HG03460 (cell line): ENCODE measurements around the gene SNX13.
"Not testable (repeated sequence)": the region's sequence is repeated elsewhere in the genome, so short reads cannot be mapped to it uniquely, and the experiment has no call there.

Experiments
- ATAC-seq: cut with Tn5 transposase; IDR thresholded peaks from one replicate; pipeline ENCODE4 v1.9.1; 2021; ENCODE audit not compliant: unreplicated experiment

SNX13 gene

DNA sequence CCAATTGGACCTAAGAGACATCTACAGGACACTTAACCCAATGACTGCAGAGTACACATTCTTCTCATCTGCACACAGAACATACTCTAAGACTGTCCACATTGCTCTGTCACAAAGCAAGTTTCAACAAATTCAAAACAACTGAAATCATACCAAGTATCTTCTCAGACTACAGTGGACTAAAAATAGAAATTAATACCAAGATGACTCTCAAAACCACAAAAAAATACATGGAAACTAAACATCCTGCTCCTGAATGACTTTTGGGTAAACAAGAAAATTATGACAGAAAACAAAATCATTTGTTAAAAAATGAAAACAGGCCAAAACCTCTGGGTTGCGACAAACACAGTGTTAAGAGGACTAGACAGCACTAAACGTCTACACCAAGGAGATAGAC, 24.5 kb downstream of the SNX13 start:
- ATAC-seq = no peak

DNA sequence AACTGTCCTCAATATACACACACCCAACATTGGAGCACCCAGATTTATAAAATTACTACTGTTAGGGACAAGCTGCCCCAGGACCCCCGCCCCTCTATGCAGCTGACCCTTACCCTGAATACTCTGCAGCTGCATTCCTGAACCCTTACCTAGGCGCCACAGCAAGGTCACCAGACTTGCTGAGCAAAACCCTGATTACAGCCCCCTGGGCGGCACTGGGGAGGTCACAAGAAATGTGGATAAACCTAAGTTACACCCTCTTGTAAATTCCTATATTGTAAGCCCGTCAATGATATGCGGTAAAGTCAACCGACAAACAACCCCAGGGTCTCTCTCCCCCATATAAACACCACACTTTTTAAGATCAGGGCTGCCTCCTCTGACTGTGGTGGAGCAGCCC, 25.1 kb downstream of the SNX13 start:
- no peak for ATAC-seq

DNA sequence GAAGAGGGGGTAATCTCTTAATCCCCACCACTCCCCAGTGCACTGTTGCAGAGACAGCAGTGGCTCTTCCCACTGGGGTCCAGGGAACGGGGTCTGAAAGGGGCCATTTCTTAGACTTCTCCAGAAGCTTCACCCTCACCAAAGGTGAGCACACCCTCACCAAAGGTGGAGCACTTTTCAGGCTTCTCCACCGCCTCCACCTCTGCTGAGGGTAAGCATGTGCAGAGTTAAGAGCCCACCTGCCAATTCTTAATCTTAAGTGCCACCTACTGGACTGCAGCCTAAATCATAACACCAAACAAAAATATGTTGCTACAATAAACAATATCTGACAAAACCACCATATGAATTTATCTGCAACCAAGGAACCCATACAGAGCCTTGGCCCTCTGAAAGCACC, 27.0 kb downstream of the SNX13 start:
- ATAC-seq = no peak

DNA sequence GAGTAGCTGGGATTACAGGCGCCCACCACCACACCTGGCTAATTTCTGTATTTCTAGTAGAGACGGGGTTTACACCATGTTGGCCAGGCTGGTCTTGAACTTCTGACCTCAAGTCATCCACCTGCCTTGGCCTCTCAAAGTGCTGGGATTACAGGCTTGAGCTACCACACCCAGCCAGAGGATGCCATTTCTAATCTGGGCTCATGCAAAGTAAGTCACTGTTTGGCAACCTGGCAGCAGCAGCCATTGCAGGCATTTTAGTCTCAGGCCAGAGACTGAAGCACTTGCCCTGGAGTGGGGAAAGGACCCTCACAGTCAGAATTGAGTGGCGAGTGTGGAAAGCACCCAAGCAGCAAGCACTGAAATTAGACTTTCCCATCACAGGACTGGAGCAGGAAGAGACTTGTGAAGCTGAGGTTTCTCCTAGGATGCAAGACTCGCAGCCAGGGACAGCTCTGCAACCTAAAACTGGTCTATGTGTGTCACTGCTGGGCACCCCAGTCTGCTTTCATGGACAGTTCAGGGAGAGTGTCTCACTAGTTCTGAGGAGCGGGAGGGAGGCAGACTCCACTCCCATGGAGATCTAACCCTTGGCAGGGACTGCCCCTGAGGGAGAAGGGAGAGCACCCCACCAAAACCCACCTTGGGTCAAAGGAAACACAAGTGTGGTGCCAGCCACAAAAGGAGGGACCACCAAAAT, 27.6 kb downstream of the SNX13 start:
- no peak for ATAC-seq

DNA sequence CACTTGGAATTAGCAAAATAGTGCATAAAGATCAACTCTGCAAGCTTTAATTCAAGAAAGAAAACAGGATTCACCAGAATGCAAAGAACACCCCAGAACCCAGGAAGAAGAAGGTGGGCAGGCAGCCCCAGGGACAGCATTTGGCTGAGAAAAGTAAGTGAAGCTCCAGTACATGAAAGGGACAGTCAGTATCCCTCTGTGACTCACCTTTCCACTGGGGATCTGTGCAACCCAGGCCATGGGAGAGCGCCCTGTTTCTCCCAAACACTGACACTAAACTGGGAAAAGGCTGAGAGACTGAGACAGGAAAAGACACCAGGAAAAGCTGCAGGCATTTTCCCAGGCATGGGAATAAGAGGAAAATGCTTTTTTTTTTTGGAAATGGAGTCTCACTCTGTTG, 28.2 kb downstream of the SNX13 start:
- no peak for ATAC-seq

DNA sequence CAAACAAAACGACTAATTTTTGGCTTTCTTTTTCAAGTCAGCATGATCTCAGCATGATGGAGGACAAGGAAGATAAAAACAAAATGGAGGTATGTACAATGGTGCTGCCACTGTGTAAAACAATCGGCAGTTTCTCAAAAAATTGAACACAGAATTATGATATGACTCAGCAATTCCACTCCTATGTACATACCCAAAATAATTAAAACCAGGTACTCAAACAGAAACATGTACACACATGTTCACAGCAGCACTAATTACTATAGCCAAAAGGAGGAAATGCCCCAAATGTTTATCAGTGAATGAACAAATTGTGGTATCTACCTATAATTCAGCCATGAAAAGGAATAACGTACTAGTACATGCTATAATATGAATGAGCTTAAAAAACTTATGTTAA, 29.9 kb downstream of the SNX13 start:
- no peak for ATAC-seq

DNA sequence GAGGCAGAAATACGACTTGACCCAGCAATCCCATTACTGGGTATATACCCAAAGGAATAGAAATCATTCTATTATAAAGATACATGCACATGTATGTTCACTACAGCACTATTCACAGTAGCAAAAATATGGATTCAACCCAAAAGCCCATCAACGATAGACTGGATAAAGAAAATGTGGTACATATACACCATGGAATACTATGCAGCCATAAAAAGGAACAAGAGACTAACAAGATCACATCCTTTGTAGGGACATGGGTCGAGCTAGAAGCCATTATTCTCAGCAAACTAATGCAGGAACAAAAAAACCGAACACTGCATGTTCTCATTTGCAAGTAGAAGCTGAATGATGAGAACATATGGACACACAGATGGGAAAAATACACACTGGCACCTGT, 31.0 kb downstream of the SNX13 start:
- not testable (repeated sequence) for ATAC-seq

DNA sequence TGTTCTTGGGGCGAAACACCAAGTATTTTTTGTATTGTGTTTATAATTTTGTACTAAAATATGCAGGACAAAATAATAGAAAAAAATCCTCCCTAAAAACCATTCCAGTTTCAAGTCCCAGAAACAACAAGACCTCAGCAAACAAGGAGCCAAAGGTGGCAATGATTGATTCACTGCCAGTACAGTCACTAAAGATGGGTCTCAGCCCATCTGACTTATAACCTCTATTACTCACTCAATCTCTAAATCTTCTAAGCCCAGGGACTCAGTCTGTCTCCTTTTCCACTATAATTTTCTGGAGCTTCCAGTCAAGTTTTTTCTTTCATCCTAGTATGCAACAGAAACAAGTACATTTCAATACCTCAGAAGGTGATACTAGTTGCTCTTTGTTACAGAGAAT, 33.3 kb downstream of the SNX13 start:
- ATAC-seq = no peak

DNA sequence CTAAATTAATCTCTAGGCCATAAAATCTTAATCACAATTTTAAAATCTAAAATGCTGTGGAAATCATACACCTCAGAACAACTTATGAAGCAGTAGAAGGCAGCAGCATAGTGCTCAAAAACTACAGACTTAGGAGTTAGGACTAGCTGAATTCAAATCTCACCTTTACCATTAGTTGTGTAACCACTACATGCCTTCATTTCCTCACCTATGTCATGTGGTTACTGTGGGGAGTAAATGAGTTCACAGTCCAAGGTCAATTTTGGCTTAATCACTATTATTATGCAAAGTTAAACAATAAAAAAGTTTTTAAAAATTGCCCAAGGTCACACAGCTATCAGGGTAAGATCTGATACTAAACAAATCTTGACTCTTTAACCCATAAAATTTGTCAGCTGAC, 37.0 kb downstream of the SNX13 start:
- no peak for ATAC-seq

DNA sequence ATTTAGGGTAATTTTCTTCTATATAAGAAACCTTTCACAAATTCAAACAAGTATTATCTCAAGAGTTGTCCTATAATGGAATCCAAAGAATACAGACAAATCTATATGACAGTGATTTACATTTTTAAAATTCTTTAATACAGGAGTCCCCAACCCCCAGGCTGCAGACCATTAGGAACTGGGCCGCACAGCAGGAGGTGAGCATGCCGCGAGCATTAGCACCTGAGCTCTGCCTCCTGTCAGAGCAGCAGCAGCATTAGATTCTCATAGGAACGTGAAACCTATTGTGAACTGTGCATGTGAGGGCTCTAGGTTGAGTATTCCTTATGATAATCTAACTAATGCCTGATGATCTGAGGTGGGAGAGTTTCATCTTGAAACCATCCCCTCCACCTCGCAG, 37.7 kb downstream of the SNX13 start:
- no peak for ATAC-seq

DNA sequence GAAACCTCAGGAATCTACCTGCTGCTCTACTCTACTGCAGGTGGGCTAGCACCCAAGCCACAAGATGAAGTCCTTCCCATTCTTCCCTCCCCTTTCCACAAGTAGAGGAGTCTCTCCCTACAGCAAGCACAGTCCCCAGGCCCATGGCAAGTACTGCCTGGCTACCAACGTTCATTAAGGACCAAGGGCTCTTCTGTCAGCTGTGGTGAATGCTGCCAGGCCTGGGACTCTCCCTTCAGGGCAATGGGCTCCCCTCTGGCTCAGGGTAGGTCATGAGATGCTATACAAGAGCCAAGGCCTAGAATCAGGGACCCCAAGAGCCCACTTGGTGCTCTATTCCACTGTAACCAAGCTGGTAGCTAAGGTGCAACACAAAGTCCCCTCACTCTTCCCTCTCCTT, 39.8 kb downstream of the SNX13 start:
- ATAC-seq = no peak

DNA sequence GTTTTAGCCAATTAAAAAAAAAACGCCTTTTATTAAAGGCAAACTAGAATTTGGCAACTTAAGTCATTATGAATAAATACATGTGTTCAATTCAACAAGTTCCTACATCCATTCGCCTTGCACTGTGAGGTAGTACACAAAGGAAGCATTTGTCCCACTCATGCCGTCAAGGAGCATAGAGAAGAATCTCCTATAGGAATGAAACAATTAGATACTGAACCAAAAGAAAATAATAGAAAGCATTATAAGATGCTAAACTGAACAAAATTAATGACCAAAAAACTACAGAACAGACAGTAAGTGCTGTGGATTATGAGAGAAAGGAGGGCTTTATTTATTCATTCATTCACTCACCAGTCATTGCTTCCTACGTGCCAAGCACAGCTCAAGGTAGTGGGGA, 42.2 kb downstream of the SNX13 start:
- no peak for ATAC-seq

DNA sequence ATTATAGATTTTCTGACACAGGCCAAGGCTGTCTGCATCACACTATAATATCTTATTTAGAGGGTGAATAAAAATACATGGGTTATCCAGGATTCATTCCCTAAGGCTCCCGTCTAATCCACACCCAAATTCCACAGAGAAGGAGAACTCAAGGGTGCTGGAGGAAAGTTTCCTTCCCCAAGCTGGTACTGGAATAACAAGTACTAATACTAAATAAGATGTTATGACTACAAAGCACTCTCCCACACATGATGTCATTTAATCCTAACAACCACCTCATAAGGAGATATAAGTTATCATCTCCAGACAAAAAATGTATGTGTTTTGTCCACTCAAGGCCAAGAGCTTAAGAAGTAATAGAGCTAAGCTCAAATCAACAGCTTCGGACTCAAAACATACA, 53.0 kb downstream of the SNX13 start:
- no peak for ATAC-seq

DNA sequence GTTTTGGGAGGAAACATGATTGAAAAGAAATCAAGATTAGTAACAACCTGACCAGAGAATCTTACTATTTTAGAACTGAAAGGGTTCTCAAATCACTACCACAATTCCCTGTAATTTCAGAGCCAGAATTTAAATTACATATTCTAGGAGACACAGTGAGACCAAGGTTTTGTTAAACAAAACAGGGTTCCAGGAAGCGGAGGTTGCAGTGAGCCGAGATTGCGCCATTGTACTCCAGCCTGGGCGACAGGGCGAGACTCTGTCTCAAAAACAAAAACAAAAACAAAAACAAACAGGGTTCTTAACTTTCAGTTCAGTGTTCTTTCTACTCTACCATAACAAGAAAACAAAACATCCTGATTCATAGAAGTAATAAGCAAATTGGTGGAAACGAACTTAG, 57.6 kb downstream of the SNX13 start:
- no peak for ATAC-seq

DNA sequence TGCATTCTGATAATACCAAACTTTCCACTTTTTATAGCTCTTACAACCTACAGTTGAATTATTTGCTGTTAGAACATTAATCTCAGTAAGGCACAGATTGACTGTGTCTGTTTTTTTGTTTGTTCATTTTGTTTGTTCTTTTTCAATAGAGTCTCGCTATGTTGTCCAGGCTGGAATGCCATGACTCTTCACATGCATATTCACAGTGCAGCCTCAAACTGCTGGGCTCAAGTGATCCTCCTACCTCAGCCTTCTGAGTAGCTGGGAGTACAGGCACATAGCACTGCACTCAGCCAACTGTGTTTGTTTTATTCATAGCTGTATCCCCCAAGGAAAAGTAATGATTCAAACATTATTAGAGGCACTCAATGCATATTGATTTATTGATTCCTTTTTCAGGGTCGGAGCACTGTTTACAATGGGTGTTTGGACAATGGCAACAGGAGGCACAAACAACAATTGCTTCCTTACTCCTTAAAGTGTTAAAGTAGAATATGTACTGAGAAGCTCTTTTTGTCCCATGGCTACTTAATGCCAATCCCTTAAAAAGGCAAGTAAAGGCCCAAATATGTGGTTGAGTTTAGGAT, 61.1 kb downstream of the SNX13 start:
- ATAC-seq = no peak

DNA sequence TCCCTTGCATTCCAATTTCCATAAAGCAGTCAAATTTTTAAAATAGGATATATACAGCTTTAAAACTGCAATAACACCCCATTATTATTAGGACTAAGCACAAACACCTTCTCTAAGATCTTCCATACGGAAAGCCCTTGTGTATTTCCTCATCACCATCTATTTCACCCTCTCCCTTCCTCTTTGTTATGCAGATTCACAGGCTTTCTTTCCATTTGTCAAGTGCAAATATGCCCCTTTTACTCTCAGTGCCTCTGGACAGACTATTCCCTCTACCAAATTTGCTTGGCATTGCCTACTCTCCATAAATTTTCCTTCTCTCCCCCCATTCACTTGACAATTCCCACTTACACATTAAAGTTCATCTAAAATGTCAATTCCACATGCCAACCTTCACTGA, 61.7 kb downstream of the SNX13 start:
- no peak for ATAC-seq

DNA sequence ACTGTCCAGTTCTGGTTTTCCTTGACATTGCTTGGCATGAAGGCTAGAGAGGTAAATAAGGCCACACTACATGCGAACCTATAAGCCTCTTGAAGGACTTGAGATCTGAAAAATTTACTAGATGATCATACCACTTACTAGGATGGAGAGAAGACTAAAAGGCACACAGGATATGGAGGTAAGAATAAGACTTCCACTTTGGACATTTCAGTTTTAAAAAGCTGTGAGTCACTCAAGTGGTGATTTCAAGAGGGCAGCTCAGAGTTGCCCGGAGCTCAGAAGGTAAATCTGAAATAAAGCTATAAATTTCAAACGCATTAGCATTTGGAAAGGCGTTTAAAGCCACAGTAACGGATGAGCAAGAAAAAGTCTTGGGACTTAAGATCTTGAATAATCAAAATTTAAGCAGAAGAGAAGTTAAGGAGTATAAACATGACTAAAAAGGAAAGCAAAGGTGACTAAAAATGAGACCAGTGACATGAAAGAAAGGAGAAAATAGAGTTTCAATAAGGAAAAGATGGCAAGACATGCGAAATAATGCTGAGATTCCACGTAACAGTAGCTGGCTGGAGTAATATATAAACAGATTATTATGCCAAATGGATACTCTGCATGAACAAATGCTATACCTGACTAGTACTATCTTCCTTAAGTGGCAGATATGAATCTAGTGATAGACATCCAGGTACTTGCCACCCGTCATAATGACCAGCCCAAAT, 68.3 kb downstream of the SNX13 start:
- ATAC-seq = no peak

DNA sequence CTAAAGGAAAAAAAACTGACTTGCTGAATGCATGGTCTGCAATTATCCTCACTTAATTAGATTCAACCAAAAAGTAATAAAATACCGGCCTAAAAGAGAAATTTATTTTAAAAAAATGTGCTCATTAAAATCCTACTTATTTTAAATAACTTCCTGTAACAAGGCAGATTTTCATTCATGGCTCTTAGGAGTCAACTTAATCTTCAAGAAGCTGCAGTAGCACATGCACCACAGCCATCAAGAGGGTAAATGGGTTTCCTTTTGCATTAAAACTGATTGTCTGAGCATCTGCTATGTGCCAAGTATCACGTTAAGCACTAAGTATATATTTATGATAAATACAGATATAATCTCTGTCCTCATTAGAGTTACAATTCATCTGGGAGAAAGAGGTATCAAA, 69.9 kb downstream of the SNX13 start:
- no peak for ATAC-seq

DNA sequence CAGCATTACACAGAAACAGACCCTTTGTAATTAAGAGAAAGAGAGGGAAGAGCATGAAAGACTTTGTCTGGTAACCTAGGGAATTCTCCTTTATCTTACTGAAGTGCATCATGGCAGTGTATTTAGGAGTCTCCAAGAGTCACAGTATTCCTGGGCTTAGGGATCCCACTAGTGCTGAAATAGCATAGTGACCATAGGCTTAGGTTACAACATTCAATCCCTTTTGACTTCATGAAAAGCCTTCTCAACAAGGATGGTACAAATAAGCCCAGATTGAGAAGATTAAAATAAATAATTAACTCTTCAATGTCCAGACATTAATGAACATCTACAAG, 76.5 kb downstream of the SNX13 start:
- no peak for ATAC-seq

DNA sequence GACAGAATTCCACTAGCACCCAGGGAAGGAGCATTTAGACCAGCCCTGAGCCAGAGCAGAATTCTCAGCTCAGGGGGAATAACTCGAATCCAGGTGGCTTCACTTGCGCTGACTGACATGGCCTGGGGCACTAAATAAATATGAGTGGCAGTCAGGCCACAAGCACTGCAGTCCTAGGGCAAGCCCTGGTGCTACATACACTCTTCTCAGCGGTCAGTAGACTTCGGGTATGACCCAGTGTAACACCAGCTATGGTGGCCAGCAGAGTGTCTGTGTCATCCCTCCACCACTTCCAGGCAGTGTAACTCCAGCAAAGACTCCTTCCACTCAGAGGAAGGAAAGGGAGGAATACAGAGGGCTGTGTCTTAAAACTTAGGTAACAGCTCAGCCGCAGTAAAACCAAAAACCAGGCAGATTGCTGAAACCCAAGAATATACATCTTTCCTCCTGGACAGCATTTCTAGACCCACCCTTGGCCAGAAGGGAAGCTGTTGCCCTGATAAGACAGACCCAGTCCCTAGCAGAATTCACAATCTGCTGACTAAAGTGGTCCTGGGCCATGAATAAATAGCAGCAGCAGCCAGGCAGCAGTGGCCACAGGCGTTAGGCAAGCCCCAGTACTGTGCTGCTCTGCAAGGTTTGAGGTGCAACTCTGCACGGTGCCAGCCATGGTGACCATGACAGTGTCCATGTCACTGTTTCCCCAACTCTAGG, 77.0 kb downstream of the SNX13 start:
- no peak for ATAC-seq

DNA sequence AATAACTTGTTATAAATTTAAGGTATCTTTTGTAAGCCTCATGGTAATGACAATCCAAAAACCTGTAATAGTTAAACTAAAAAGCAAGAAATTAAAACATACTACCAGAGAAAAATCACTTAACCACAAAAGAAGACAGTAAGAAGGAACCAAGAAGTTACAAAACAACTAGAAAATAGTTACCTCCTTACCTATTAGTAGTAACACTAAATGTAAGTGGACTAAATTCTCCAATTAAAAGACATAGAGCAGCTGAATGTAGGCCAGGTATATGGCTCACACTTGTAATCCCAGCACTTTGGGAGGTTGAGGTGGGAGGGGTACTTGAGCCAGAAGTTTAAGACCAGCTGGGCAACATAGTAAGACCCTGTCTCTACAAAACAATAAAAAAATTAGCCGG, 84.0 kb downstream of the SNX13 start:
- ATAC-seq = no peak

DNA sequence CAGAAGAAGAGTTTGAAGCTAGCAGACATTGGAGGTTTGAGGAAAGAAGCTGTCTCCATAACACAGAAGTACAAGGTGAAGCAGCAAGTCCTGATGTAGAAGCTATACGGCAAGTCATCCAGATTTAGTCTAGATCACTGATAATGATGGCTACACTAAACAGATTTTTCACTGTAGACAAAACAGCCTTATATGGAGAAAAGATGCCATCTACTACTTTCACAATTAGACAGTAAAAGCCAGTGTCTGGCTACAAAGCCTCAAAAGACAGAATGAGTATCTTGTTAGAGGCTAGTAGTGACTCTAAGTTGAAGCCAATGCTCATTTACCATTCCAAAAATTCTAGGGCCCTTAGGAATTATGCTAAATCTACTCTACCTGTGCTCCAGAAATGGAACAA, 85.1 kb downstream of the SNX13 start:
- ATAC-seq = no peak
